Parathyroid adenoma (tissue), 2 donors: Measurements from ENCODE around the gene RASA3.

Experiments
- H2AFZ ChIP-seq: fragments of 300-600 bp; sonication (generic); one replicate; pipeline ENCODE4 v1.7.0; 2017; ENCODE audit warnings: antibody characterized with exemption, mild to moderate bottlenecking
- H3K27ac ChIP-seq: fragments of 300-600 bp; sonication (generic); one replicate; pipeline ENCODE4 v1.7.0; 2017
- H3K27me3 ChIP-seq: fragments of 300-600 bp; sonication (generic); one replicate; pipeline ENCODE4 v1.7.0; 2017; ENCODE audit warnings: low read length; ENCODE audit not compliant: control insufficient read depth, insufficient read depth
- H3K36me3 ChIP-seq: fragments of 300-600 bp; sonication (generic); one replicate; pipeline ENCODE4 v1.7.0; 2017; ENCODE audit warnings: low read length; ENCODE audit not compliant: control insufficient read depth, insufficient read depth
- H3K4me1 ChIP-seq: fragments of 300-600 bp; sonication (generic); one replicate; pipeline ENCODE4 v1.7.0; 2017; ENCODE audit warnings: control low read depth
- H3K4me2 ChIP-seq: fragments of 300-600 bp; sonication (generic); one replicate; pipeline ENCODE4 v1.7.0; 2017; ENCODE audit warnings: low read length
- H3K4me3 ChIP-seq: fragments of 300-600 bp; sonication (generic); one replicate; pipeline ENCODE4 v1.7.0; 2017; ENCODE audit warnings: low read depth, low read length
- H3K79me2 ChIP-seq: fragments of 300-600 bp; sonication (generic); one replicate; pipeline ENCODE4 v1.7.0; 2017; ENCODE audit warnings: control low read depth
- H3K9ac ChIP-seq: fragments of 300-600 bp; sonication (generic); one replicate; pipeline ENCODE4 v1.7.0; 2017; ENCODE audit warnings: mild to moderate bottlenecking
- H3K9me3 ChIP-seq: fragments of 300-600 bp; sonication (generic); one replicate; pipeline ENCODE4 v1.7.0; 2017; ENCODE audit warnings: low read length; ENCODE audit not compliant: control insufficient read depth
- TF ChIP-seq, protein P1 (sequence below): fragments of 300-600 bp; sonication (generic); IDR thresholded peaks from one replicate; pipeline ENCODE4 v1.7.0; 2017; ENCODE audit warnings: antibody characterized with exemption, mild to moderate bottlenecking
- donor health status: primary hyperparathyroidism.

RASA3 gene

DNA sequence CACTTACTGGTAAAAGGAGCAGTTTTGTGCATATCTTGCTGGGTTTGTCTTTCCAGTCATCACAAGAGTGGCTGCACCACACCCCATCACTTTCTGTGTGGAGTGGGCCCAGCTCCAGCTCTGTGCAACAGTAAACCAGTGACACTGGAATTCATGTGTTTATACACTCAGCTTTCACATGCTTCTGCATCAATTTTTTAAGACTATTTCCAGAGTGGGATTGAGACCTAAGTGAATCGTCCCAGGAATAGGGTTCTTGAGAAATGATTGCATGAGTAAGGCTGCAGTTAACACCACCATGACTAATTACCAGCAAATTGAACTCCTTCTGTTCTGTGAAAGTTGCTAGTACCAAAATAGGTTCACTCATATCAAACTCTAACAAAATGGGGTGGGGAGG lies 41.3 kb upstream of the RASA3 start:
- H3K4me1 ChIP-seq, result no peaks in the 10 kb centered on the region
- no peak overlapping the region for H3K9ac ChIP-seq
- H3K4me3 ChIP-seq, result no peak overlapping the region
- no peaks in the 10 kb centered on the region for H3K79me2 ChIP-seq
- H3K9me3 ChIP-seq, result no peaks in the 10 kb centered on the region
- no peak overlapping the region for H3K4me2 ChIP-seq
- no peaks in the 10 kb centered on the region for H3K27me3 ChIP-seq
- no peak overlapping the region for H2AFZ ChIP-seq
- H3K27ac ChIP-seq, result no peak overlapping the region
- TF ChIP-seq, protein P1, sequence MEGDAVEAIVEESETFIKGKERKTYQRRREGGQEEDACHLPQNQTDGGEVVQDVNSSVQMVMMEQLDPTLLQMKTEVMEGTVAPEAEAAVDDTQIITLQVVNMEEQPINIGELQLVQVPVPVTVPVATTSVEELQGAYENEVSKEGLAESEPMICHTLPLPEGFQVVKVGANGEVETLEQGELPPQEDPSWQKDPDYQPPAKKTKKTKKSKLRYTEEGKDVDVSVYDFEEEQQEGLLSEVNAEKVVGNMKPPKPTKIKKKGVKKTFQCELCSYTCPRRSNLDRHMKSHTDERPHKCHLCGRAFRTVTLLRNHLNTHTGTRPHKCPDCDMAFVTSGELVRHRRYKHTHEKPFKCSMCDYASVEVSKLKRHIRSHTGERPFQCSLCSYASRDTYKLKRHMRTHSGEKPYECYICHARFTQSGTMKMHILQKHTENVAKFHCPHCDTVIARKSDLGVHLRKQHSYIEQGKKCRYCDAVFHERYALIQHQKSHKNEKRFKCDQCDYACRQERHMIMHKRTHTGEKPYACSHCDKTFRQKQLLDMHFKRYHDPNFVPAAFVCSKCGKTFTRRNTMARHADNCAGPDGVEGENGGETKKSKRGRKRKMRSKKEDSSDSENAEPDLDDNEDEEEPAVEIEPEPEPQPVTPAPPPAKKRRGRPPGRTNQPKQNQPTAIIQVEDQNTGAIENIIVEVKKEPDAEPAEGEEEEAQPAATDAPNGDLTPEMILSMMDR, result no peak
- no peaks in the 10 kb centered on the region for H3K36me3 ChIP-seq

DNA sequence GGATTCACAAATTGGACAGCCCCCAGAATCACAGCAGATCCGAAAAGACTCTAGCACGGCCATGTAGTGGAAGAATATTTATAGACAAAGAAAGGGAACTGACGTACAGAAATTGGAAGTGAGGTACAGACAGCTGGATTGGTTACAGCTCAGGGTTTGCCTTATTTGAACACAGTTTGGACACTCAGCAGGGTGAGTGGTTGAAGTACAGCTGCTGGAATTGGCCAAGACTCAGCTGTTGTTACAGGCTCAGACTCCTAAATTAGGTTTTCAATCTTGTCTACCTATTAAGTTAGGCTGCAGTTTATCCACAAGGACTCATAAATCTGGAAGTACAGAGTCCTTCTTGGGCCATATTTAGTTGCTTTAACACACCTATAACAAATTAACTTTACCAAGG lies 40.8 kb upstream of the RASA3 start:
- no peak overlapping the region for H3K27ac ChIP-seq
- no peaks in the 10 kb centered on the region for H3K36me3 ChIP-seq
- no peak overlapping the region for H3K9ac ChIP-seq
- no peaks in the 10 kb centered on the region for H3K79me2 ChIP-seq
- H3K4me2 ChIP-seq, result no peak overlapping the region
- no peak overlapping the region for H3K4me3 ChIP-seq
- no peaks in the 10 kb centered on the region for H3K9me3 ChIP-seq
- H3K27me3 ChIP-seq, result no peaks in the 10 kb centered on the region
- H3K4me1 ChIP-seq, result no peaks in the 10 kb centered on the region
- no peak overlapping the region for H2AFZ ChIP-seq
- TF ChIP-seq, protein P1, result no peak

DNA sequence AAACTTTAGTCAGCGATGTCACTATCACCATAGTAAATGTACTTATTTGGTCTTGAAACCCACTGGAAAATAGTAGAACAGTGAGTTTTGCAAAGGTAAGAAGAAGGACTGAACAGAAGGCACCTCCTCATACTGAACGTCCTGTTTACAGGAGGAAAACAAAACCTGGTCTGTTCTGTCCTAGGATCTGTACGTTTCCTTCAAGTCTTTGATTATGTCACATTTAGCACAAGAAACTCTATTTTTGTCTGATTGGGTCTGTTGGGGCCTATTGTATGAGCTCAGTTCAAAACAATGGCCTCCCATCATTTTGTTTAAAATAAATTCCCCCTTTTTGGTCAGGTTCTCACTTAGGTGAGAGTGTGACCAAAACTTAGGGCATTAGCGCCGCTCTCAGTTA lies 35.5 kb upstream of the RASA3 start:
- H3K4me1 ChIP-seq, result no peaks in the 10 kb centered on the region

GRCh38 chr13:114167426-114167825 lies 35.0 kb upstream of the RASA3 start:
- H2AFZ ChIP-seq, result no peak overlapping the region
- TF ChIP-seq, protein P1, result no peak
- no peaks in the 10 kb centered on the region for H3K79me2 ChIP-seq
- no peak overlapping the region for H3K9ac ChIP-seq
- H3K27me3 ChIP-seq, result no peaks in the 10 kb centered on the region
- no peaks in the 10 kb centered on the region for H3K9me3 ChIP-seq
- H3K27ac ChIP-seq, result no peak overlapping the region
- H3K4me3 ChIP-seq, result no peak overlapping the region
- no peak overlapping the region for H3K4me2 ChIP-seq
- H3K36me3 ChIP-seq, result no peaks in the 10 kb centered on the region
- H3K4me1 ChIP-seq, result no peaks in the 10 kb centered on the region

More for the DNA sequence above, 35.5 kb upstream of the RASA3 start:
- H3K36me3 ChIP-seq, result no peaks in the 10 kb centered on the region
- H3K4me2 ChIP-seq, result no peak overlapping the region
- H3K9me3 ChIP-seq, result no peaks in the 10 kb centered on the region
- H2AFZ ChIP-seq, result no peak overlapping the region
- H3K27me3 ChIP-seq, result no peaks in the 10 kb centered on the region
- no peaks in the 10 kb centered on the region for H3K79me2 ChIP-seq
- H3K4me3 ChIP-seq, result no peak overlapping the region
- H3K27ac ChIP-seq, result no peak overlapping the region
- TF ChIP-seq, protein P1, result no peak
- no peak overlapping the region for H3K9ac ChIP-seq

DNA sequence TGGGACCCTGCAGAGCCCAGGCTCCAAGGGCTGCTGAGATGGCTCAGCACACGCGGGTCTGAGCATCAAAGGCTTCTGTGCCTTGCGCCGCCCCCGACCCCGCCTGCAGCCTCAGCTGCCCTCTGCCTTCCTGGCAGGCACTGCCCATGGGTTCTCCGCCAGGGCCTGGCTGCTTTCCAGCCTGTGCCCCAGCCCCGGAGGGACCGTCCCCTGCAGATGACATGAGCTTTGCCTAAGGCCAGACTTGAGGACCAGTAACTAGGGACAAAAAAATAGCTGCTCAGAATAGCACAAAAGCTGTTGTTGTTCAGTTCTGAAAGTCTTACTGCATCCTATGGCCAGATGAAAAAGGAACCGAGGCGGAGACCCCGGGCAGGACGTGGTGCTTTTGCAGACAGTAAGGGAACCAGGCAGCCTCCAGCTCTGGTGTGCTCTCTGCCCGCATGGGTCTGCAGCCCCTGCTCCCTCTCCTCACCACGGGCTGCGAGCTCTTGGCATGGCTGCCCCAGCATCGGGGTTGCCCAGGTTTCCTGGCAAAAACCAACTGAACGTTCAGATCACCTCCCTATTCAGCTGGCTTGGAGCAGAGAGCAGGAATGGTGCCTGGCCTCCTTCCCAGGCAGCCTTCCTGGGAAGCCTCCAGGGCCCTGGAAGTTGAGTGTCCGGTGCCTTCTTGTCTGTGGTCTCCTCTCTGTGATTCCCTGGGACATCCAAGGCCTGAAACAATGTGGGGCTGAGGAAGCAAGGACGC lies 34.1 kb upstream of the RASA3 start:
- no peak overlapping the region for H3K4me3 ChIP-seq
- H3K9me3 ChIP-seq, result no peaks in the 10 kb centered on the region
- H3K4me1 ChIP-seq, result no peaks in the 10 kb centered on the region
- no peak overlapping the region for H3K4me2 ChIP-seq
- no peaks in the 10 kb centered on the region for H3K27me3 ChIP-seq
- no peaks in the 10 kb centered on the region for H3K79me2 ChIP-seq
- TF ChIP-seq, protein P1, result no peak
- H3K36me3 ChIP-seq, result no peaks in the 10 kb centered on the region
- no peak overlapping the region for H3K27ac ChIP-seq
- no peak overlapping the region for H3K9ac ChIP-seq
- H2AFZ ChIP-seq, result no peak overlapping the region
